Measurements from ENCODE around the gene ART4. TPM values are rescaled to one million over a fixed set of nuclear protein-coding genes. Genes with fewer than 3 reads are reported as not detected.

The ART4 gene
- total RNA-seq, 1 experiment from 2014 or later: not detected

DNA sequence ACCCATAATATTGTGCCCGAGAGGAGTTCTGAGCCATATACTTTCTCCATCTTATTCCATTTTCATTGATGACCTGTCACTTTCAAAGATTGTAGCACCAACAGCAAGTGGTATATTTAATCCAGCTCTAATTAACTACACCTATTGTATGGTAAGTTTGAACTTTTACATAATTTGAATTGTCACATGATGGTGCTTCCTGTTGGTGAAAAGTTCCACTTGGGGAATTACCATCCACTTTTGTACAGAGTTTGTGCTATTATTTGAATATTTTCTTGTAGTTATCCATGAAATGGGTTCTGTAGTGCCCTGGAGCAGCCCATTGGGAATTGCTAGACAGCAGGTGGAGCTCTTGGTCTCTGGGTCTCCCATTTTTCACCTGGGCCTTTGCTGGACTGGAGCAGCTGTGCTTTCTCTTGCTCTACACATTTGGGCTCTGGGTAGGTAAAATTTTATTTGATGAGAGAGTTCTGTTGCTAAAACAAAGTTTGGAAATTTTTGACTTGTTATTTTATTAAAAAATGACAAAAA is 32.3 kb downstream of the ART4 start:
- DNase-seq (ENCODE audit: low read depth): peak; percentile 31

DNA sequence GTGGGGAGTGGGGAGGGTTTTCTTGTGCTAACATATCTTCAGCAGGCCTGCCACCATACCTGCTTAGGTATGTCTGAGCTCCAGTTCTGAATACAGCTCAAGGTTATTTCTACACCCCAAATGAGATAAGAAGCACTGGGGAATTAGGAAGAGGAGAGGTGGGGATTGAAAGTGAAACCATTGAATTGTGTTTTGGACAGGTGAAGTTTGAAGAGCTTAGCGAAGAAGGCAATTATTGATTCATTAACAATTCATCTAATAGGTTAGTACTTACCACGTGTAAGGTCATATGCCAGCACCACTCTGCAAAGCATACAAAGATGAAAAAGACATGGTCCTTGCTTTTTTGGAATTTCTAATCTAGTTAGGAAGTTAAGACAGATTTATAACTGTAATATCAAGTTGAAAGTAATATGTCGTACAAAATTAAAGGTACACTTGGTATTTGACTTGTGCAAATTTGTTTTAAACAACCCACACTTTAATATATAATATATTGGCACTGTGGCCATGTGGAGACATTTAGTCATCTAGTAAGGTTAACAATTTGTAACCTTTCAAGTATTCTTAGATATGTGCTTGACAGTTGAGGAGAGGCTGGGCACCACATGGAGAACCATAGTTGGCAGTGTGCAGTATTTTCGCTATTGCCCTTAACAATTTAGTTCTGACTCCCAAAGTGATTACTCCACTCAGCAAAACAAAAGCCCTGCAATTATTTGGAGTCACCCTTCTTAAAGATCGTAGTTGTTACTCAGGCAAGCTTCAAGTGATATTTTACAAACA is 33.0 kb downstream of the ART4 start:
- DNase-seq (ENCODE audit: low read depth): no peak

DNA sequence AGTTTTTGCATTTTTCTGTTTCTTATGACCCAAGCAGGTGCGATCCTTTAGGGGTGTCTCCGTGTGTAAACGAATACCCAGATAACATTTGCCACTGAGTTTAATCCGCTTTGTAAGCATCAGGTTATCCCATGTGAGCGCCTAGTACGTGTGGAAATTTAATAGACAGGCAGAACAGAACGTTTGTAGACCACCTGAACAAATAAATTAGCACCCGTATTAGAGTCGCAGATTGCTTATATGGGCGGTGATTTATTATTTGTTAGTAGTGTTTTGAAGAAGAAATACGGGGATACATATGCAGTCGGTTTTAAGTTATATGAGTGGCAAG is 39.5 kb downstream of the ART4 start:
- no peak for DNase-seq (ENCODE audit: low read depth)

GRCh38 chr12:14803011-14803829 is 40.1 kb downstream of the ART4 start, which contains the start of the genes C12orf60 and WBP11:
C12orf60 (plus strand) TSS chr12:14803670; CDS start chr12:14822936, 19,266 bp downstream.
WBP11 (minus strand) TSS chr12:14803478; CDS start chr12:14801383, 2,095 bp downstream.
- peak; percentile 99 for DNase-seq (ENCODE audit: low read depth)

DNA sequence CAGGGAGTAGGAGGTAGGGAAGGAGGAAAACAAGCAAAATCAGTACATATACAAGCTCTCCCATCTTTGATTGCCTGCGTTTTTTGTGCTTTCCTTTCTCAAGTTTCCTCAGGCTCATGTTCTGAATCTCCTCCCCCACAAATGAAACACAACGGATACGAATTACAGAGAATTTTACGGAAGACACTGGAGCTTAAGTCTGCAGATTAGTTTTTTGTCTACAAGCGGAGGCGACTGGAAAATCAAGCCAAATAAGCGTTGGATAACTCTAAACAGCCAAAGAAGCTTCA is 40.7 kb downstream of the ART4 start:
- DNase-seq (ENCODE audit: low read depth): no peak

GRCh38 chr12:14802247-14802646 is 41.1 kb downstream of the ART4 start:
- no peak for DNase-seq (ENCODE audit: low read depth)

- DNase-seq (ENCODE audit: low read depth): no peak
Measured at GRCh38 chr12:14795028-14795448, 48.3 kb downstream of the ART4 start.

- no peak for DNase-seq (ENCODE audit: low read depth)
Measured at GRCh38 chr12:14785568-14785967, 57.8 kb downstream of the ART4 start.

- DNase-seq (ENCODE audit: low read depth): no peak
Measured at GRCh38 chr12:14784471-14784870, 58.9 kb downstream of the ART4 start.

- DNase-seq (ENCODE audit: low read depth): no peak
Measured at GRCh38 chr12:14782756-14783155, 60.6 kb downstream of the ART4 start.

DNA sequence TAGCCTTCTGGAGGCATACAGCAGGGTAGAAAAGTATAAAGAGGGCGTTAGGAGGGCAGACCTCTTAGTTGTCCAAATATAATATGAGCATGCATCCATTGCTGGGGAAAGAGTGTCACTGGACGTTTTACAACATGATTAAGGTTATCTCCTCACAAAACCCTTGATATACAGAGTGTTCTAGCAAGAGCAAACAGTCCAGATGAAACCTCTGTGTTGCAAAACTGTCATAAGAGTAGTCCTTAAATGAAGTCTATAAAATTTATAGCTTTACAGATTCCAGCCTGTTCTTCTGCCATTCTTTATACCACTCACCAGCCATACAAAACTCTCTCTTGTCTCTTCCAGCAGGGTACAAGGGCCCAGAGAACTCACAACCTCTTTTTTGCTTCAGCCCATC is 61.8 kb downstream of the ART4 start:
- no peak for DNase-seq (ENCODE audit: low read depth)

GRCh38 chr12:14780859-14781258 is 62.5 kb downstream of the ART4 start:
- no peak for DNase-seq (ENCODE audit: low read depth)

- DNase-seq (ENCODE audit: low read depth): no peak
Measured at GRCh38 chr12:14779834-14780233, 63.5 kb downstream of the ART4 start.

DNA sequence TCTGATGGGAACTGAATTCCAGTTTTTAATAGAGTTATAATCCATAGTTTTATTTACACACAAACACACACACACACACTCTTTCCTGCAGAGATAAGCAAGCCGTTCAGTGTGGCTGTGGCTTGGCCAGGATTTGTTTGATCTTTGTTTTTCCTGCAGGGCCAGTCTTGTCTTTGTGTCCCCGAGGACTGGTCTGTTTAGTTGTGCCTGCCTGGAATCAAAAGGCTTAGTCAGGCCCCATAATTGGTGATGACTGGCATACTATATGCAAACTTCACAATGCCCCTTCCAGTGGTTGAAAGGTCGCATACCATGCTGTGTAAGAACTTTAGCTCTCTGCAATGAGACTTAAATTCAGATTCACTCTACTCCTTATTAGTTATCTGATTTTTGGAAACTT is 66.1 kb downstream of the ART4 start:
- DNase-seq (ENCODE audit: low read depth): peak; percentile 30

DNA sequence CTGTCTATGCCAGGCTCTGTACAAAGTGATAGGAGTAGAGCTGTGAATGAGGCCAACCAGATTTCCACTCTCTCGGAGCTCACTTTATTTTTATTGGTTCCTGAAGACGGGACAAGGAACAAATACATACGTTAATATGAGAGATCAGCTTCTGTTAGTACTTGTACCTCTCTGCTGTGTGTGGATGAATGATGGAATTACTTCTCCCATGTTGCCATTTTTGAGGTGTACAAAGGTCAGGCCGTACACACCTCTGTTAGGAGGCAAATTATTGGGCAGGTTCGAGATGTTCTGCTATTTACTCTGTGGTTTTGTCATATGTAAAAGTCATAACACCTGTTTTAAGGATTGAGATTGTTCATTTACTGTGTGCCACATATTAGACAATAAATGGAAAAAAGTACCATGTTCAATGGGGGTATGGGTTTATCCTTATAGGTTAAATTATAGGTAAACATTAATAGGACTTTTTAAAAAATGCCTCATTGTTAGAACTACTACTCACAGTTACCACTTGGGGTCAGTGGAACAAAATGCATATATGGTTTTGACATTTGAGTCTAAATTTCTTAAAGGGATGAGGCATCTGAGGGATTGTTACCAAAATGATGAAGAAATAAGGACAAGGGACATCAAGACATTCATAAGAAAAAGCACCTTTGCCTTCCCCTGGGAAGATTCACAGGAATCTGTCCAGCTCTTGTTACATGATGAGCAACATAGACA is 66.9 kb downstream of the ART4 start:
- peak; percentile 25 for DNase-seq (ENCODE audit: low read depth)

DNA sequence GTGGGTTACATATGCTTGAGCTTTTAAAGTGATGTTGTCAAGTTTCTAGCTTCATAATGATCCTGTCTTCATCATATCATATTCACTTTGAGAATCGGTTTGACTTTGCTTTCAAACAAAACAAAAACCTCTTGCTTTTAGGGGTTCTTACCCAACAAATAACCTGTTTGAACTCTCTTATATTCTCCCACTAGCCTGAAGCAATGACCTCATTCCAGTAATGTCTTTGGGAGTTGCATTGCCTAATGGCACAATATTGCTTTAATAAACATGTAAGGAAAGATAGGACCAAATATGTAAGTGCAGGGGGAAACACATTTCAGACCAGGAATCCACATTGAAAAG is 67.7 kb downstream of the ART4 start:
- DNase-seq (ENCODE audit: low read depth): no peak

Other genes with a start within 250 kb of the ART4 start
- not detected in 2 replicates for gene GUCY2C, start 146.9 kb downstream of the ART4 start, total RNA-seq (2014; rRNA removed)
- gene WBP11, start 40.0 kb downstream of the ART4 start, total RNA-seq (2014; rRNA removed): 20.3 and 23.4 TPM in 2 replicates
- 1.5 and 3.2 TPM in 2 replicates for gene C12orf60, start 39.9 kb downstream of the ART4 start, total RNA-seq (2014; rRNA removed)
- gene SMCO3, start 29.3 kb downstream of the ART4 start, total RNA-seq (2014; rRNA removed): not detected in 2 replicates
- gene MGP, start 42.3 kb upstream of the ART4 start, total RNA-seq (2014; rRNA removed): not detected in 2 replicates
- not detected in 2 replicates for gene ERP27, start 95.0 kb upstream of the ART4 start, total RNA-seq (2014; rRNA removed)
- gene ARHGDIB, start 118.1 kb upstream of the ART4 start, total RNA-seq (2014; rRNA removed): 16.0 and 16.8 TPM in 2 replicates
- gene PDE6H, start 129.5 kb upstream of the ART4 start, total RNA-seq (2014; rRNA removed): not detected in 2 replicates

All from LHCN-M2 (cell line).